H9 (cell line): ENCODE measurements around the gene SLC9A5. TPM values are rescaled to one million over a fixed set of nuclear protein-coding genes. Genes with fewer than 3 reads are reported as not detected.

Experiments
- DNase-seq: peaks from one replicate; pipeline ENCODE4 v3.0.0-alpha.2; 2017
- H2AFZ ChIP-seq: one replicate; pipeline ENCODE4 v1.6.1; 2013; ENCODE audit warnings: mild to moderate bottlenecking, low read length, control low read depth, moderate library complexity
- H2AK5ac ChIP-seq: 2 replicates; pipeline ENCODE4 v1.6.1; 2013; ENCODE audit warnings: low read length, control low read depth, mixed read lengths; ENCODE audit not compliant: insufficient read length
- H2BK120ac ChIP-seq: one replicate; pipeline ENCODE4 v1.6.1; 2013; ENCODE audit warnings: low read depth, mild to moderate bottlenecking, low read length, control low read depth, inconsistent platforms; ENCODE audit not compliant: poor library complexity, severe bottlenecking
- H2BK12ac ChIP-seq: 2 replicates; pipeline ENCODE4 v1.6.1; 2013; ENCODE audit warnings: low read length, control low read depth, mixed read lengths, low read depth; ENCODE audit not compliant: insufficient read length
- H2BK15ac ChIP-seq: 2 replicates; pipeline ENCODE4 v1.6.1; 2013; ENCODE audit warnings: low read depth, low read length, control low read depth
- H2BK20ac ChIP-seq: one replicate; pipeline ENCODE4 v1.6.1; 2013; ENCODE audit warnings: low read depth, mild to moderate bottlenecking, low read length, control low read depth, inconsistent platforms; ENCODE audit not compliant: poor library complexity, severe bottlenecking
- H2BK5ac ChIP-seq: 2 replicates; pipeline ENCODE4 v1.6.1; 2013; ENCODE audit warnings: low read length, control low read depth, mixed read lengths; ENCODE audit not compliant: insufficient read length
- H3K14ac ChIP-seq: 2 replicates; pipeline ENCODE4 v1.6.1; 2013; ENCODE audit warnings: low read length, control low read depth; ENCODE audit not compliant: insufficient read depth
- H3K18ac ChIP-seq: 2 replicates; pipeline ENCODE4 v1.6.1; 2013; ENCODE audit warnings: low read depth, mild to moderate bottlenecking, mixed read lengths, low read length, control low read depth; ENCODE audit not compliant: insufficient read length
- H3K23ac ChIP-seq: 2 replicates; pipeline ENCODE4 v1.6.1; 2013; ENCODE audit warnings: low read length, control low read depth, mixed read lengths, low read depth; ENCODE audit not compliant: insufficient read length
- H3K23me2 ChIP-seq: 2 replicates; pipeline ENCODE4 v1.6.1; 2013; ENCODE audit warnings: low read depth, mild to moderate bottlenecking, mixed read lengths, low read length, control low read depth; ENCODE audit not compliant: insufficient read length, poor library complexity, severe bottlenecking
- H3K27ac ChIP-seq: 2 replicates; pipeline ENCODE4 v1.5.1; 2013; ENCODE audit warnings: low read length, control low read depth, mixed read lengths, low read depth; ENCODE audit not compliant: insufficient read length
- H3K27me3 ChIP-seq: 2 replicates; pipeline ENCODE4 v1.6.1; 2013; ENCODE audit warnings: low read length, control low read depth, inconsistent platforms; ENCODE audit not compliant: insufficient read depth
- H3K4ac ChIP-seq: 2 replicates; pipeline ENCODE4 v1.6.1; 2013; ENCODE audit warnings: low read depth, mild to moderate bottlenecking, control low read depth, inconsistent platforms, low read length, moderate library complexity
- H3K4me1 ChIP-seq: 2 replicates; pipeline ENCODE4 v1.6.1; 2013; ENCODE audit warnings: low read length, control low read depth, inconsistent platforms; ENCODE audit not compliant: insufficient read depth
- H3K4me2 ChIP-seq: 2 replicates; pipeline ENCODE4 v1.6.1; 2013; ENCODE audit warnings: low read length, control low read depth, mixed read lengths; ENCODE audit not compliant: insufficient read length, insufficient read depth
- H3K56ac ChIP-seq: 2 replicates; pipeline ENCODE4 v1.6.1; 2013; ENCODE audit warnings: low read depth, mild to moderate bottlenecking, mixed read lengths, low read length, control low read depth; ENCODE audit not compliant: insufficient read length
- H3K79me1 ChIP-seq: 2 replicates; pipeline ENCODE4 v1.6.1; 2013; ENCODE audit warnings: low read depth, mild to moderate bottlenecking, moderate library complexity, low read length, control low read depth, inconsistent platforms; ENCODE audit not compliant: insufficient read depth, poor library complexity, severe bottlenecking
- H3K79me2 ChIP-seq: 2 replicates; pipeline ENCODE4 v1.6.1; 2013; ENCODE audit warnings: low read length, control low read depth, inconsistent platforms; ENCODE audit not compliant: insufficient read depth
- H3K9ac ChIP-seq: 2 replicates; pipeline ENCODE4 v1.6.1; 2013; ENCODE audit warnings: low read length, control low read depth, mixed read lengths; ENCODE audit not compliant: insufficient read length; ENCODE audit errors: extremely low read depth
- H3K9me3 ChIP-seq: one replicate; pipeline ENCODE4 v1.6.1; 2013; ENCODE audit warnings: low read depth, low read length, inconsistent platforms; ENCODE audit not compliant: control insufficient read depth
- H3T11ph ChIP-seq: one replicate; pipeline ENCODE4 v1.6.1; 2013; ENCODE audit warnings: mild to moderate bottlenecking, low read length, control low read depth, inconsistent platforms
- H4K20me1 ChIP-seq: one replicate; pipeline ENCODE4 v1.6.1; 2013; ENCODE audit not compliant: control insufficient read depth, insufficient read length, insufficient read depth
- H4K5ac ChIP-seq: 2 replicates; pipeline ENCODE4 v1.6.1; 2013; ENCODE audit warnings: low read depth, mild to moderate bottlenecking, mixed read lengths, low read length, control low read depth; ENCODE audit not compliant: insufficient read length
- H4K8ac ChIP-seq: replicated peaks from 2 replicates; pipeline ENCODE4 v1.6.1; 2013; ENCODE audit warnings: low read length, control low read depth, mixed read lengths, low read depth; ENCODE audit not compliant: insufficient read length
- H4K91ac ChIP-seq: 2 replicates; pipeline ENCODE4 v1.6.1; 2013; ENCODE audit warnings: low read depth, mild to moderate bottlenecking, moderate library complexity, mixed read lengths, low read length, control low read depth; ENCODE audit not compliant: insufficient read length
- H3K27ac Mint-ChIP-seq, 3 experiments: 2 replicates in 2 of 3; 3 replicates in 1 of 3; pipeline ENCODE4 v1.8.0; 2020 to 2021; ENCODE audit warnings: mixed read lengths in 3 of 3, mild to moderate bottlenecking in 1 of 3, moderate library complexity in 1 of 3
- H3K27me3 Mint-ChIP-seq: 2 replicates; pipeline ENCODE4 v1.8.0; 2021; ENCODE audit warnings: low read depth, mild to moderate bottlenecking, moderate library complexity, mixed read lengths
- H3K36me3 Mint-ChIP-seq, 3 experiments: 2 replicates in 2 of 3; 3 replicates in 1 of 3; pipeline ENCODE4 v1.8.0; 2020 to 2021; ENCODE audit warnings: low read depth in 3 of 3, mixed read lengths in 3 of 3; ENCODE audit not compliant: insufficient read depth in 1 of 3
- H3K4me1 Mint-ChIP-seq, 2 experiments: 2 replicates each; pipeline ENCODE4 v1.8.0; 2020; ENCODE audit warnings: mixed read lengths in 2 of 2
- H3K4me3 Mint-ChIP-seq, 2 experiments: 2 replicates in 1 of 2; 3 replicates in 1 of 2; pipeline ENCODE4 v1.8.0; 2020 to 2021; ENCODE audit warnings: mild to moderate bottlenecking in 2 of 2, mixed read lengths in 2 of 2, moderate library complexity in 1 of 2
- H3K9me3 Mint-ChIP-seq, 2 experiments: 2 replicates in 1 of 2; 3 replicates in 1 of 2; pipeline ENCODE4 v1.8.0; 2020; ENCODE audit warnings: mild to moderate bottlenecking in 2 of 2, mixed read lengths in 2 of 2, moderate library complexity in 1 of 2
- WGBS: extraction: QIAGEN DNeasy Blood & Tissue Kit; methylation state at CpG from one replicate; pipeline ENCODE4 v1.1.7; 2013; ENCODE audit warnings: missing lambda C conversion rate, low lambda C conversion rate, mixed read lengths; ENCODE audit not compliant: insufficient read length; ENCODE audit errors: extremely low coverage; 5-methylcytosine and 5-hydroxymethylcytosine counted together
- total RNA-seq: library from RNA; stranded (reverse); gene quantifications from 2 replicates; pipeline ENCODE4 v1.2.1, GENCODE V29; 2021
- TF ChIP-seq, protein P1 (sequence below): fragments of 200-600 bp; sonication (generic); conservative IDR thresholded peaks from 3 replicates; pipeline ENCODE4 v1.8.0; 2021; ENCODE audit warnings: antibody characterized with exemption, mild to moderate bottlenecking

Gene SLC9A5
- total RNA-seq, 1 experiment from 2014 or later, result 9.1 TPM

DNA sequence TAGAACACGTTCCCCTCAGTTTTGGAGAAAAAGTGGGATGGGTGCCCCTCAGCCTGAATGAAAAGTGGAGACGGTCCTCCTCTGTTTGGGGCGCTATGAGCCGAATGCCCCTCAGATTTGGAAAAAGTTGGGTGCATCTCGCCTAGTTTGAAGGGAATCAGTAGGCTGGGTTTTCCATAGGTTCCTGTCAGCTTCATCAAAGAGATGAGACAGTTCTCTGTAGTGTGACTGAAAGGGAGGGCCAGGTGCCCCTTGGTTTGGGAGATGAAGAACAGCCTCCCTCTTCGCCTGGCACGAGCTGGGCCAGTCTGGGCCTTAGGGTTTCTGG is 742 bp upstream of the SLC9A5 start:
- no peak overlapping the region for H2BK120ac ChIP-seq
- H3K4me1 Mint-ChIP-seq, result peaks cover 32 to 39% of the 10 kb centered on the region in 2 experiments
- no peak overlapping the region for H3K9ac ChIP-seq
- no peak overlapping the region for H2BK12ac ChIP-seq
- no peak overlapping the region for H3K18ac ChIP-seq
- no peak overlapping the region for H2BK5ac ChIP-seq
- H3K36me3 Mint-ChIP-seq, result peaks cover 0 to 2% (median 0%) of the 10 kb centered on the region in 3 experiments; a peak in 1 of 7 replicates
- no CpG with 5 or more reads among the region's 7 CpGs for WGBS
- no peak overlapping the region for H3T11ph ChIP-seq
- no peak overlapping the region for H4K91ac ChIP-seq
- peaks cover 31% of the 10 kb centered on the region for H3K23me2 ChIP-seq
- peaks cover 4% of the 10 kb centered on the region; the same call in 1 of the 2 replicates for H3K4me1 ChIP-seq
- no peak for DNase-seq
- no peaks in the 10 kb centered on the region for H4K20me1 ChIP-seq
- H3K4me3 Mint-ChIP-seq, result peak overlapping the region; percentile 86 to 94
- TF ChIP-seq, protein P1, sequence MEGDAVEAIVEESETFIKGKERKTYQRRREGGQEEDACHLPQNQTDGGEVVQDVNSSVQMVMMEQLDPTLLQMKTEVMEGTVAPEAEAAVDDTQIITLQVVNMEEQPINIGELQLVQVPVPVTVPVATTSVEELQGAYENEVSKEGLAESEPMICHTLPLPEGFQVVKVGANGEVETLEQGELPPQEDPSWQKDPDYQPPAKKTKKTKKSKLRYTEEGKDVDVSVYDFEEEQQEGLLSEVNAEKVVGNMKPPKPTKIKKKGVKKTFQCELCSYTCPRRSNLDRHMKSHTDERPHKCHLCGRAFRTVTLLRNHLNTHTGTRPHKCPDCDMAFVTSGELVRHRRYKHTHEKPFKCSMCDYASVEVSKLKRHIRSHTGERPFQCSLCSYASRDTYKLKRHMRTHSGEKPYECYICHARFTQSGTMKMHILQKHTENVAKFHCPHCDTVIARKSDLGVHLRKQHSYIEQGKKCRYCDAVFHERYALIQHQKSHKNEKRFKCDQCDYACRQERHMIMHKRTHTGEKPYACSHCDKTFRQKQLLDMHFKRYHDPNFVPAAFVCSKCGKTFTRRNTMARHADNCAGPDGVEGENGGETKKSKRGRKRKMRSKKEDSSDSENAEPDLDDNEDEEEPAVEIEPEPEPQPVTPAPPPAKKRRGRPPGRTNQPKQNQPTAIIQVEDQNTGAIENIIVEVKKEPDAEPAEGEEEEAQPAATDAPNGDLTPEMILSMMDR, result no peak
- no peaks in the 10 kb centered on the region; the same call in 1 of the 2 replicates for H3K27me3 ChIP-seq
- no peak overlapping the region for H2BK15ac ChIP-seq
- no peak overlapping the region for H2BK20ac ChIP-seq
- H3K27me3 Mint-ChIP-seq, result peaks cover 24% of the 10 kb centered on the region
- peak overlapping the region; percentile 65 for H3K4me2 ChIP-seq
- no peak overlapping the region for H3K27ac ChIP-seq
- H3K14ac ChIP-seq, result no peak overlapping the region
- no peaks in the 10 kb centered on the region; the same call in 1 of the 2 replicates for H3K79me2 ChIP-seq
- no peaks in the 10 kb centered on the region for H3K79me1 ChIP-seq
- no peaks in the 10 kb centered on the region for H3K9me3 Mint-ChIP-seq
- no peak overlapping the region for H3K23ac ChIP-seq
- H4K8ac ChIP-seq, result no peak overlapping the region
- H3K56ac ChIP-seq, result no peak overlapping the region
- no peak overlapping the region for H2AFZ ChIP-seq
- H3K27ac Mint-ChIP-seq, result no peak overlapping the region
- no peak overlapping the region for H4K5ac ChIP-seq
- H3K4ac ChIP-seq, result no peak overlapping the region
- no peak overlapping the region for H2AK5ac ChIP-seq
- no peaks in the 10 kb centered on the region for H3K9me3 ChIP-seq
